Heart left ventricle (tissue), 16 donors: ENCODE measurements around the gene PKNOX2. TPM values are rescaled to one million over a fixed set of nuclear protein-coding genes. Genes with fewer than 3 reads are reported as not detected.

Experiments
- ATAC-seq, 4 donors: fragments of 200-7000 bp; cut with Tn5 transposase; one replicate each; pipeline ENCODE4 v1.9.1; 2020 to 2022; ENCODE audit warnings: moderate library complexity in 4 of 4, mild to moderate bottlenecking in 3 of 4, moderate number of reproducible peaks in 1 of 4
- DNase-seq, 5 donors: peaks; one replicate each; pipeline ENCODE4 v3.0.0-alpha.2; 2020
- H3K27ac ChIP-seq, 12 donors: fragments of 200-600 bp; sonication (generic) in 4 of 12; one replicate each; pipeline versions ENCODE4 v1.5.0 to v1.8.0; 2016 to 2022; ENCODE audit warnings: mild to moderate bottlenecking in 2 of 12
- H3K27me3 ChIP-seq, 9 donors: fragments of 200-600 bp; sonication (generic) in 2 of 9; one replicate each; pipeline versions ENCODE4 v1.5.1 to v1.8.0; 2016 to 2022; ENCODE audit warnings: mild to moderate bottlenecking in 3 of 9
- H3K36me3 ChIP-seq, 9 donors: fragments of 200-600 bp; sonication (generic) in 2 of 9; one replicate each; pipeline versions ENCODE4 v1.5.0 to v1.8.0; 2018 to 2022; ENCODE audit warnings: mild to moderate bottlenecking in 2 of 9
- H3K4me1 ChIP-seq, 12 donors: fragments of 200-600 bp; sonication (generic) in 4 of 12; one replicate each; pipeline versions ENCODE4 v1.5.0 to v1.8.0; 2016 to 2022; ENCODE audit warnings: mild to moderate bottlenecking in 3 of 12
- H3K4me3 ChIP-seq, 12 donors: fragments of 200-600 bp; sonication (generic) in 4 of 12; one replicate each; pipeline versions ENCODE4 v1.5.0 to v1.8.0; 2017 to 2022; ENCODE audit warnings: mild to moderate bottlenecking in 9 of 12, moderate library complexity in 4 of 12
- H3K9me3 ChIP-seq, 12 donors: fragments of 200-600 bp; sonication (generic) in 4 of 12; one replicate each; pipeline versions ENCODE4 v1.5.0 to v1.8.0; 2016 to 2022; ENCODE audit warnings: mild to moderate bottlenecking in 1 of 12
- POLR2A ChIP-seq, 2 donors: fragments of 450-650 bp; IDR thresholded peaks; one replicate each; pipeline ENCODE4 v1.6.1; 2017; ENCODE audit warnings: antibody characterized with exemption in 2 of 2, mild to moderate bottlenecking in 2 of 2, moderate library complexity in 2 of 2
- WGBS, 4 donors: extraction: QIAGEN DNeasy Blood & Tissue Kit in 2 of 4; methylation state at CpG; one replicate each; pipeline versions ENCODE4 v1.1.5 to v1.1.7; 2013 to 2018; 5-methylcytosine and 5-hydroxymethylcytosine counted together
- intact Hi-C, 10 donors: fragments of 100-400 bp; cut with DNase I; formaldehyde crosslinking; loops; one replicate each; pipeline versions ENCODE4 v1.11.1 to v1.14.2; 2022
- polyA plus RNA-seq, 2 donors: library from polyadenylated mRNA; stranded (reverse); fragments of 200-250 nt; gene quantifications; one replicate each; pipeline ENCODE4 v1.2.3, GENCODE V29; 2013
- total RNA-seq, 9 donors: library from RNA; depleted of rRNA in 2 of 9; stranded (reverse); fragments of >200 nt in 2 of 9; fragmentation: NEBNext Ultra II Directional in 3 of 9; extraction: Animal tissue kit (Norgen Biotek cat#: 25700) in 3 of 9; gene quantifications; one replicate each; pipeline versions ENCODE4 v1.1.0 to v1.2.4, GENCODE V29; 2016 to 2023
- TF ChIP-seq, protein P1 (sequence below), 12 donors: fragments of 200-600 bp; sonication (generic) in 4 of 12; IDR thresholded peaks; one replicate each; pipeline versions ENCODE4 v1.5.0 to v1.8.0; 2018 to 2022; ENCODE audit warnings: antibody characterized with exemption in 12 of 12, mild to moderate bottlenecking in 5 of 12
- donor health status: ischemic (EF 13 %, LVEDD 7.1; RV severe dilation, severe dysfunction).
- donor health status: healthy with polysubstance abuse.
- donor health status: DM: no; HTN: yes; CAD: no.
- donor health status: DM: no; HTN: no; CAD: no.
- donor health status: ischemic (EF 25% LVEDD 6.9; RV normal size, moderate dysfunction).
- donor health status: ischemic (EF 25% LVEDD 5.7; RV mildly dilated, moderate dysfunction).
- donor health status: healthy.
- donor health status: DM: yes; HTN: yes; CAD: no.
- donor health status: ischemic (EF 35%, LVEDD 5.7; RV mildly dilated, moderate dysfunction).
- donor health status: nonischemic (EF 11% LVEDD 7.7; RV severe dilation, severe dysfunction).
- donor health status: DM: yes; HTN: yes; CAD: no.
- donor health status: PGD.
- donor health status: ischemic (EF 29% LVEDD 5.4; RV normal size, mild dysfunction).
- donor health status: nonischemic (EF 23%, LVEDD 6.1; RV moderate dilation, normal function).

The PKNOX2 gene
- total and polyA plus RNA-seq, 11 donors: 3.1 to 9.4 (median 4.5) TPM

DNA sequence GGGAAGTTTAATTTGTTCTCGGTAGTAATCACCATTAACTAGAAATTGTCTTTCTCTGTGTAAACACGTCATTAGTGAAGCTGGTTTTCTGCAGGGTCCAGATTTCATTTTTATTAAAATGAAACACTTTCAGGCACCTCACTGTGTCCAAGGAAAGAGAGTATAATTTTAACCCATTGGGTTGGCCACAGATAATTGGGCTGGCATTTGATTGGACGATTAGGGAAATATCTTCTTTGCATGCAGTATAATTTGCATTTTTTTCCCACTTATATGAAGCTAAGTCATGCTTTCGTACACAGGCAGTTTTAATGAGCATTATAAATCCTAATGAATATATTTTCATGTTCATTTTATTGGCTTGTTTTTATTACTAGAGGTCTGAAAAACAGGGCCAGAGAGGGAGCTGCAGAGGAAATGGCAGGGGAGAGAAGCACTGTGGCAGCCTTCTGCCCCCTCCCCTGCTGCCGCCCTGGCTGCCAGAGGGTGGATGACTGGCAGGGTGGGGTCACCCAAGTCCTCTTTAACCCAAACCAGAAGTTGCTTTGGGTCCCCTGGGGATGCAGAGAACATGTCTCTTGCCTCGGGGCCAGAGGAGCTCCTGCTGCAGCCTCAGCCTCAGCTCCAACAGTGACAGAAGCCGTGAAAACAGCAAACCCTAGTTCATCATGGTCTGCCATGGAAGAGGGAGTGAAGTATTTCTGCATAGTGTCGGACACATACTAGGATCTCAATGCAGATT lies 93.9 kb downstream of the PKNOX2 start:
- Histone ChIP-seq H3K27me3 (peaks cover 0 to 16% (median 0%) of the 10 kb centered on the region in 9 donors), H3K9me3 (no peaks in the 10 kb centered on the region), H3K36me3 (no peaks in the 10 kb centered on the region), H3K27ac (peak overlapping the region in 1 of 12 donors; percentile 43), H3K4me3 (no peak overlapping the region), H3K4me1 (peaks cover 0 to 61% (median 14%) of the 10 kb centered on the region in 12 donors)
- WGBS, 4 donors: 72 to 87% (median 81%) methylated on average over 8 of the region's 8 CpGs
- no peak for DNase-seq
- intact Hi-C loops: loop anchor here in 1 of 10 donors (5.0 to 10.0 kb wide), 2 partner anchors 41 to 94 kb away; partner anchors contain the start of gene PKNOX2
- no peak for ATAC-seq
- TF ChIP-seq POLR2A (IDR thresholded peaks at IDR 0.05): no peak
- TF ChIP-seq, protein P1, sequence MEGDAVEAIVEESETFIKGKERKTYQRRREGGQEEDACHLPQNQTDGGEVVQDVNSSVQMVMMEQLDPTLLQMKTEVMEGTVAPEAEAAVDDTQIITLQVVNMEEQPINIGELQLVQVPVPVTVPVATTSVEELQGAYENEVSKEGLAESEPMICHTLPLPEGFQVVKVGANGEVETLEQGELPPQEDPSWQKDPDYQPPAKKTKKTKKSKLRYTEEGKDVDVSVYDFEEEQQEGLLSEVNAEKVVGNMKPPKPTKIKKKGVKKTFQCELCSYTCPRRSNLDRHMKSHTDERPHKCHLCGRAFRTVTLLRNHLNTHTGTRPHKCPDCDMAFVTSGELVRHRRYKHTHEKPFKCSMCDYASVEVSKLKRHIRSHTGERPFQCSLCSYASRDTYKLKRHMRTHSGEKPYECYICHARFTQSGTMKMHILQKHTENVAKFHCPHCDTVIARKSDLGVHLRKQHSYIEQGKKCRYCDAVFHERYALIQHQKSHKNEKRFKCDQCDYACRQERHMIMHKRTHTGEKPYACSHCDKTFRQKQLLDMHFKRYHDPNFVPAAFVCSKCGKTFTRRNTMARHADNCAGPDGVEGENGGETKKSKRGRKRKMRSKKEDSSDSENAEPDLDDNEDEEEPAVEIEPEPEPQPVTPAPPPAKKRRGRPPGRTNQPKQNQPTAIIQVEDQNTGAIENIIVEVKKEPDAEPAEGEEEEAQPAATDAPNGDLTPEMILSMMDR (IDR thresholded peaks at IDR 0.05): no peak

DNA sequence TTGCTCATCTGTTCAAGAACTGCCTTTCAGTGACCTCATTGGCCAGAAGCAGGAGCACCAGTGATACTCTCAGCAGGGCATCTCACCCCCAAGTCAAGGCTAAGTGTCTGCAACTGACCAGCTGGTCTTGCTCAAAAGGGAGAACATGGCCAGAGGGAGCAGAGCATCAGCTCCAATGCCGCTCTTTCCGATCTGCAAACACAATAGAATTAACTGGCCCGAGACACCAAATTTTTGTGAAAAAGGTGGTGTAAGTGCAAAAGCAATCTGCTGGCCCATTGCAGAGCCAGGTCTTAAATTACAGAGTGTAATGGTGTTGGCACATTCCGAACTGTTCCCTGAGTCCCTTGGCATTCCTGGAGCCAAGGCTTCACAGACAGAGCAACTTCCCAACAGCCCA lies 97.0 kb downstream of the PKNOX2 start:
- Histone ChIP-seq H3K36me3 (no peaks in the 10 kb centered on the region), H3K9me3 (no peaks in the 10 kb centered on the region), H3K27ac (peak overlapping the region in 3 of 12 donors; percentile 23 to 75 (median 71)), H3K4me1 (peaks cover 0 to 56% (median 18%) of the 10 kb centered on the region in 12 donors), H3K4me3 (no peak overlapping the region), H3K27me3 (peaks cover 0 to 19% (median 0%) of the 10 kb centered on the region in 9 donors)
- WGBS, 4 donors: 81 to 90% (median 85%) methylated on average over 4 of the region's 4 CpGs
- intact Hi-C loops: loop anchor here in 3 of 10 donors (5.0 to 10.0 kb wide), 2 partner anchors 83 to 86 kb away; no protein-coding TSS in a partner anchor
- no peak for ATAC-seq
- no peak for DNase-seq
- TF ChIP-seq, protein P1 (IDR thresholded peaks at IDR 0.05): no peak
- no peak for TF ChIP-seq POLR2A (IDR thresholded peaks at IDR 0.05)

DNA sequence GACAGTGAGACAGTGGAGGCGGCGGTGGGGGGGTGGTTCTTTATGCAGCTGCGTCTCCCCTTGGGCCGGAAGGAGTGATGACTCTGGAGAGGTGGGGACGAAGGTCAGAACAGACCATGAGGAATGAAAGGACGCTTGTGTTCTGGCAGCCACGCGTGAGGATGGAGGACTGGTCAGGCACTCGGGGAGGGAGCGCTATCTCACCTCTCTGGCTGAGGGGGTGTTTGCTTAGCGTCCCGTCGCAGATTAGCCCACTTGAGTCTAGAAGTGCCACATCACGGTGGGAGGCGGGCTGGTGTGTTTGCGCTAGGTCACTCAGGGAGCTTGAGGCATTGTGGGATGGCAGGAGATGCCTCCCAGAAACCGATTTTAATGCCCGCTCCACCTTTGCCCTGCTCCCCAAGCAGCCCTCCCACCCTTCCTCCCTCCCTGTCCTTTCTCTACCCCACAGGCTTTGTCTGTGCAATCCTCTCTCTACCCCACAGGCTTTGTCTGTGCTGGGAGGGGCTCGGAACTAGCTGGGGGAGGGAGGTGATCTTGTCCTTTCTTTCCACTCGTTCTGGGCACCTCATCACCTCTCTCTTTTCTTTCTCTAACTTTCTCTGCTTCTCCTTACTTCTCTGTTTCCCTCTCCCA lies 97.8 kb downstream of the PKNOX2 start:
- peak overlapping the region in 8 of 12 donors; percentile 39 to 75 (median 55) for H3K27ac ChIP-seq
- TF ChIP-seq, protein P1 (IDR thresholded peaks at IDR 0.05): no peak
- no peak for TF ChIP-seq POLR2A (IDR thresholded peaks at IDR 0.05)
- ATAC-seq (peak in 3 of 4 donors; percentile 3 to 45 (median 10)), DNase-seq (peak in 2 of 5 donors; percentile 17 to 53)
- H3K4me3 ChIP-seq: peak overlapping the region in 2 of 12 donors; percentile 9 to 27
- intact Hi-C loops: loop anchor here in 3 of 10 donors (5.0 to 10.0 kb wide), 2 partner anchors 82 to 85 kb away; no protein-coding TSS in a partner anchor
- peaks cover 0 to 19% (median 0%) of the 10 kb centered on the region in 9 donors for H3K27me3 ChIP-seq
- H3K36me3 ChIP-seq: no peaks in the 10 kb centered on the region
- no peaks in the 10 kb centered on the region for H3K9me3 ChIP-seq
- WGBS, 4 donors: 32 to 54% (median 50%) methylated on average over 15 to 20 of the region's 20 CpGs
- peaks cover 0 to 50% (median 18%) of the 10 kb centered on the region in 12 donors for H3K4me1 ChIP-seq

DNA sequence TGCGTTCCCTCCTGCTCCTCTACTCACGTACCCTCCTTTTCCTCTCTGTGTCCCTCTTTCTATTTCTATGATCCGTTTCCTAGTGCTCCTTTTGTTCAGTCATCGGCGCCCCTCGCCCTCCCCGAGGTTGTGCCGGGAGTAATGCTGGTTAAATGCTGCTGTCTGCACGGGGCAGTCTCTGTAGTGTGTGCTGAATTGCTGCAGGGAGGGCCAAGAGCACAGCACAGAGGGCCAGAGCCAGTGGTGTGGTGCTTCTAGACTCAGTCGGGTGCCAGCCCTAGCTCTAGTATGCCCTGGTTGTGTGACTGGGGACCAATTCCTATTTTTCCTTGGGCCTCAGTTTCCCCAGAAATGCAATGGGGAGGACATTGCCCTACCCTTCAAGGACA lies 98.3 kb downstream of the PKNOX2 start:
- intact Hi-C loops: loop anchor here in 3 of 10 donors (5.0 to 10.0 kb wide), 2 partner anchors 82 to 84 kb away; no protein-coding TSS in a partner anchor
- Histone ChIP-seq H3K9me3 (no peaks in the 10 kb centered on the region), H3K27ac (peak overlapping the region in 9 of 12 donors; percentile 38 to 75 (median 52)), H3K36me3 (no peaks in the 10 kb centered on the region), H3K4me3 (peak overlapping the region in 6 of 12 donors; percentile 8 to 27 (median 14)), H3K4me1 (peaks cover 0 to 50% (median 18%) of the 10 kb centered on the region in 12 donors), H3K27me3 (peaks cover 0 to 19% (median 0%) of the 10 kb centered on the region in 9 donors)
- peak in 2 of 5 donors; percentile 45 to 57 for DNase-seq
- 15 to 27% (median 21%) methylated on average over 10 of the region's 10 CpGs for WGBS, 4 donors
- peak; percentile 29 to 65 (median 56) for ATAC-seq
- TF ChIP-seq, protein P1 (IDR thresholded peaks at IDR 0.05): no peak
- no peak for TF ChIP-seq POLR2A (IDR thresholded peaks at IDR 0.05)
